GM23338 (cell line): Measurements from ENCODE around the gene TPO. TPM values are rescaled to one million over a fixed set of nuclear protein-coding genes. Genes with fewer than 3 reads are reported as not detected.

ENCODE experiments used
- ATAC-seq: fragments of 200-7000 bp; cut with Tn5 transposase; 3 replicates; pipeline ENCODE4 v1.9.1; 2020
- DNase-seq: peaks from one replicate; pipeline ENCODE4 v3.0.0-alpha.2; 2015; ENCODE audit warnings: low spot score
- H2AFZ ChIP-seq: fragments of 200-600 bp; sonication (generic); 2 replicates; pipeline ENCODE4 v1.8.0; 2016; ENCODE audit warnings: antibody characterized with exemption, mild to moderate bottlenecking, moderate library complexity
- H3F3A ChIP-seq: fragments of 200-600 bp; sonication (generic); replicated peaks from 2 replicates; pipeline ENCODE4 v1.8.0; 2017; ENCODE audit warnings: antibody characterized with exemption, mixed run types, low read depth
- H3K27ac ChIP-seq: fragments of 200-600 bp; sonication (generic); 2 replicates; pipeline ENCODE4 v1.6.1; 2016; ENCODE audit warnings: low read depth
- H3K27me3 ChIP-seq: fragments of 200-600 bp; sonication (generic); 2 replicates; pipeline ENCODE4 v1.8.0; 2016; ENCODE audit warnings: mild to moderate bottlenecking, mixed run types, moderate library complexity; ENCODE audit not compliant: insufficient read depth
- H3K36me3 ChIP-seq: fragments of 200-600 bp; sonication (generic); 2 replicates; pipeline ENCODE4 v1.8.0; 2016; ENCODE audit warnings: mild to moderate bottlenecking; ENCODE audit not compliant: insufficient read depth
- H3K4me1 ChIP-seq: fragments of 200-600 bp; sonication (generic); 2 replicates; pipeline ENCODE4 v1.8.0; 2016; ENCODE audit warnings: mild to moderate bottlenecking, moderate library complexity; ENCODE audit not compliant: insufficient read depth
- H3K4me2 ChIP-seq: fragments of 200-600 bp; sonication (generic); 2 replicates; pipeline ENCODE4 v1.7.1; 2017; ENCODE audit warnings: mixed run types
- H3K4me3 ChIP-seq: fragments of 200-600 bp; sonication (generic); 2 replicates; pipeline ENCODE4 v1.6.1; 2016; ENCODE audit warnings: mixed run types
- H3K79me2 ChIP-seq: fragments of 200-600 bp; sonication (generic); replicated peaks from 2 replicates; pipeline ENCODE4 v1.8.0; 2017; ENCODE audit warnings: mild to moderate bottlenecking; ENCODE audit not compliant: insufficient read depth
- H3K9me2 ChIP-seq: fragments of 200-600 bp; sonication (generic); 2 replicates; pipeline ENCODE4 v1.8.0; 2017; ENCODE audit not compliant: insufficient read depth
- H4K20me1 ChIP-seq: fragments of 200-600 bp; sonication (generic); replicated peaks from 2 replicates; pipeline ENCODE4 v1.8.0; 2017; ENCODE audit warnings: mild to moderate bottlenecking; ENCODE audit not compliant: insufficient read depth
- H3K27ac Mint-ChIP-seq: 2 replicates; pipeline ENCODE4 v1.8.0; 2020; ENCODE audit warnings: inconsistent platforms, mild to moderate bottlenecking, moderate library complexity, mixed read lengths
- H3K27me3 Mint-ChIP-seq: 3 replicates; pipeline ENCODE4 v1.8.0; 2022; ENCODE audit warnings: low read depth, mild to moderate bottlenecking, moderate library complexity, mixed read lengths, inconsistent platforms; ENCODE audit not compliant: insufficient read depth, poor library complexity
- H3K36me3 Mint-ChIP-seq: 3 replicates; pipeline ENCODE4 v1.8.0; 2021; ENCODE audit warnings: low read depth, mild to moderate bottlenecking, inconsistent platforms, moderate library complexity, mixed read lengths
- H3K4me1 Mint-ChIP-seq: 3 replicates; pipeline ENCODE4 v1.8.0; 2020; ENCODE audit warnings: mild to moderate bottlenecking, inconsistent platforms, mixed read lengths
- H3K4me3 Mint-ChIP-seq: 3 replicates; pipeline ENCODE4 v1.8.0; 2021; ENCODE audit warnings: moderate library complexity, mild to moderate bottlenecking, inconsistent platforms, mixed read lengths
- H3K9me3 Mint-ChIP-seq: 3 replicates; pipeline ENCODE4 v1.8.0; 2020; ENCODE audit warnings: moderate library complexity, mild to moderate bottlenecking, inconsistent platforms, mixed read lengths
- CREB1 ChIP-seq: fragments of 250-450 bp; sonication (Bioruptor Pico); IDR thresholded peaks from 2 replicates; pipeline ENCODE4 v1.5.0; 2020; ENCODE audit warnings: low read depth, mild to moderate bottlenecking, moderate library complexity
- CTCF ChIP-seq, 2 experiments: fragments of 200-600 bp in 1 of 2; sonication (generic) in 1 of 2; conservative IDR thresholded peaks; 2 replicates each; pipeline versions ENCODE4 v1.5.1 to v1.6.1; 2016 to 2017; ENCODE audit warnings: antibody characterized with exemption in 2 of 2, low read depth in 2 of 2, mild to moderate bottlenecking in 2 of 2, moderate library complexity in 1 of 2
- ETS1 ChIP-seq: IDR thresholded peaks from 2 replicates; pipeline ENCODE4 v1.6.1; 2016; ENCODE audit warnings: antibody characterized with exemption
- EZH2 ChIP-seq: fragments of 200-600 bp; sonication (generic); IDR thresholded peaks from one replicate; pipeline ENCODE4 v1.8.0; 2017; ENCODE audit warnings: antibody characterized with exemption, mild to moderate bottlenecking, low read depth; ENCODE audit not compliant: unreplicated experiment
- EZH2phosphoT487 ChIP-seq: fragments of 200-600 bp; sonication (generic); IDR thresholded peaks from one replicate; pipeline ENCODE4 v1.8.1; 2018; ENCODE audit warnings: antibody characterized with exemption; ENCODE audit not compliant: unreplicated experiment
- JUNB ChIP-seq: IDR thresholded peaks from one replicate; pipeline ENCODE4 v1.6.1; 2016; ENCODE audit warnings: antibody characterized with exemption; ENCODE audit not compliant: unreplicated experiment
- NANOG ChIP-seq: IDR thresholded peaks from 2 replicates; pipeline ENCODE4 v1.6.1; 2016; ENCODE audit warnings: antibody characterized with exemption, borderline replicate concordance
- POLR2AphosphoS5 ChIP-seq: IDR thresholded peaks from 2 replicates; pipeline ENCODE4 v1.6.1; 2016; ENCODE audit warnings: antibody characterized with exemption, low read depth
- REST ChIP-seq: IDR thresholded peaks from one replicate; pipeline ENCODE4 v1.6.1; 2018; ENCODE audit warnings: antibody characterized with exemption; ENCODE audit not compliant: unreplicated experiment
- STAT1 ChIP-seq: IDR thresholded peaks from one replicate; pipeline ENCODE4 v1.6.1; 2016; ENCODE audit warnings: antibody characterized with exemption; ENCODE audit not compliant: unreplicated experiment
- ZNF114 ChIP-seq: fragments of 250-450 bp; sonication (Bioruptor Pico); IDR thresholded peaks from 2 replicates; pipeline ENCODE4 v1.5.0; 2020; ENCODE audit warnings: mild to moderate bottlenecking, moderate library complexity
- ZNF331 ChIP-seq: fragments of 250-450 bp; sonication (Bioruptor Pico); IDR thresholded peaks from 2 replicates; pipeline ENCODE4 v1.5.0; 2020; ENCODE audit warnings: low read depth, mild to moderate bottlenecking, moderate library complexity
- ZNF462 ChIP-seq: fragments of 250-450 bp; sonication (Bioruptor Pico); IDR thresholded peaks from 2 replicates; pipeline ENCODE4 v1.5.0; 2020; ENCODE audit warnings: mild to moderate bottlenecking, moderate library complexity
- polyA plus RNA-seq: library from polyadenylated mRNA; unstranded; fragments of >200 nt; fragmentation: Nextera tagmentation; extraction: Ambion mirVana; gene quantifications from 2 replicates; pipeline ENCODE4 v1.2.1, GENCODE V29; 2016
- total RNA-seq: library from RNA; depleted of rRNA; stranded (reverse); fragments of >200 nt; shearing (Covaris generic); gene quantifications from 2 replicates; pipeline ENCODE4 v1.2.3, GENCODE V29; 2014

The TPO gene
- total and polyA plus RNA-seq, 2 experiments from 2014 or later = 0.74 TPM; not detected in 1

DNA sequence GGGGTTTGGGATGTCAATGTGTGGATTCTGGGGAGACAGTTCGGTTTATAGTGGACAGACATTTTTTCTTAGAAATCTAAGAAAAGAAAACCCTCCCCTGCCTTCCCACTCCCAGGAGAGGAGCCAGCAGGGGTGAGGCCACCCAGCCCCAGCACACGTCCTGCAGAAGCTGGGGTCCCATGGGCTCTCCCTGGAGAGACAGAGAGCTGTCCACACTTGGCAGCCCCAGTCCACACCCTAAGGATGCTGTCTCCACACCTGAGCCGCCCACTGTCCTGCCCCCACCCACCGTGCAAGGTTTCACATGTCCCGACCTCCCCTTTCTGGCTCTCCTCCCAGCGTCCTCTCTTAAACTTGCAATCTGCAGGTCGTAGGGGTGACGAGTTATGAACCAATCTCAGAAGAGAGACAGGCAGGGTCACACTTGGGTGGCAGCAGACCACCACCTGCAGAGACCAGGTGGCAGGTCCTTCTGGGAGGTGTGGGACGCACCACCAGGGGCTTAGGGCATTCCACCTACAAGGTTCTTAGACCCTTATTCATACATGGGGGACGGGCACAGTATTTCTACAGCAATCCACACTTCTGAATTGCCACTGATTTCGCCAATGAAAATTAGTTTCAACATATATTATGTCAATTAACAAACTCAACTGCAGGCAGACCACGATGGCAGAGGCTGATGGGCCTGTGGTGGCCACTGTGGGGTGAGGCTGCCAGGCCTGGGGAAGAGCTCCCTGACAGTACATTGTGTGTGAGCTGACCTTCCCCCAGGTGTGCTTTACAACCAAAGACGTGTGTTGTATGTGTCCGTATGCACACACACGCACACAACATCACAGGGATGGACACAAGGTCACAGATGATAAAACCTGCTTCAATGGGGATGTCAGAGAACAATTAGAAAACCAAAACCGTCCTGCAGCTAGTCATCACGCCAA is 158.5 kb downstream of the TPO start:
- Mint-ChIP-seq H3K4me1 (no peaks in the 10 kb centered on the region; the same call in 2 of the 3 replicates), H3K27me3 (no peaks in the 10 kb centered on the region)

More for the DNA sequence above, 158.5 kb downstream of the TPO start:
- Histone ChIP-seq H3K4me3 (no peak overlapping the region), H3F3A (no peaks in the 10 kb centered on the region), H4K20me1 (no peaks in the 10 kb centered on the region), H3K27ac (no peak overlapping the region), H3K27me3 (no peaks in the 10 kb centered on the region), H2AFZ (no peak overlapping the region), H3K36me3 (no peaks in the 10 kb centered on the region), H3K79me2 (no peaks in the 10 kb centered on the region), H3K4me1 (no peaks in the 10 kb centered on the region), H3K4me2 (no peak overlapping the region), H3K9me2 (no peaks in the 10 kb centered on the region)
- Mint-ChIP-seq H3K9me3 (peaks cover 16% of the 10 kb centered on the region), H3K4me3 (no peak overlapping the region; the same call in 2 of the 3 replicates), H3K27ac (no peak overlapping the region), H3K36me3 (peaks cover 25% of the 10 kb centered on the region)
- ATAC-seq (no peak), DNase-seq (no peak)
- no peak for TF ChIP-seq REST
- TF ChIP-seq NANOG = no peak
- no peak for TF ChIP-seq ZNF462
- no peak for TF ChIP-seq ZNF331 (CRISPR knock-in tag)
- no peak for TF ChIP-seq CREB1 (CRISPR knock-in tag)
- no peak for TF ChIP-seq EZH2phosphoT487
- no peak for TF ChIP-seq POLR2AphosphoS5
- no peak for TF ChIP-seq ETS1
- no peak for TF ChIP-seq STAT1
- no peak for TF ChIP-seq EZH2
- no peak for TF ChIP-seq JUNB
- TF ChIP-seq CTCF (conservative IDR thresholded peaks at IDR 0.05; ENCODE audit: low read depth in 2 of 2) = no peak
- no peak for TF ChIP-seq ZNF114 (CRISPR knock-in tag)
